ENCODE measurements around the gene GPC6.

DNA sequence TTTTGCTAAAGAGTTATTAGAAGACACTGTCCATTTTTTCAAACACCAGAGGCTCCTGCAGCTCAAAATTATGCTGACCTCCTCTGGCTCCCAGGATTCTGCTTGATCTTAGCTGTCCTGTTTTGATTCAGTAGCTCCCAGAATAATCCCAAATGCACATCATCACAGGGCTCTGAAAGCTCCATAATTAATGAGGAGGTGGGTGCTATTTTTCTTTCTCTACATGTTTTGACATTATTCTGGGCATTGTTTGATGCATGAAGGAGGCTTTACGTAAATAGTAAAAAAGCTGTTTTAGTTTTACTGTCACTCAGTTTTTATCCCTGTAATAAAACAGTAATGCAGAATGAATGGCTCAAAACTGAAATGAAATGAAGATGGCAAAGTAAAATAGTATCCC is 757.4 kb downstream of the GPC6 start:
- TF ChIP-seq, protein P1, sequence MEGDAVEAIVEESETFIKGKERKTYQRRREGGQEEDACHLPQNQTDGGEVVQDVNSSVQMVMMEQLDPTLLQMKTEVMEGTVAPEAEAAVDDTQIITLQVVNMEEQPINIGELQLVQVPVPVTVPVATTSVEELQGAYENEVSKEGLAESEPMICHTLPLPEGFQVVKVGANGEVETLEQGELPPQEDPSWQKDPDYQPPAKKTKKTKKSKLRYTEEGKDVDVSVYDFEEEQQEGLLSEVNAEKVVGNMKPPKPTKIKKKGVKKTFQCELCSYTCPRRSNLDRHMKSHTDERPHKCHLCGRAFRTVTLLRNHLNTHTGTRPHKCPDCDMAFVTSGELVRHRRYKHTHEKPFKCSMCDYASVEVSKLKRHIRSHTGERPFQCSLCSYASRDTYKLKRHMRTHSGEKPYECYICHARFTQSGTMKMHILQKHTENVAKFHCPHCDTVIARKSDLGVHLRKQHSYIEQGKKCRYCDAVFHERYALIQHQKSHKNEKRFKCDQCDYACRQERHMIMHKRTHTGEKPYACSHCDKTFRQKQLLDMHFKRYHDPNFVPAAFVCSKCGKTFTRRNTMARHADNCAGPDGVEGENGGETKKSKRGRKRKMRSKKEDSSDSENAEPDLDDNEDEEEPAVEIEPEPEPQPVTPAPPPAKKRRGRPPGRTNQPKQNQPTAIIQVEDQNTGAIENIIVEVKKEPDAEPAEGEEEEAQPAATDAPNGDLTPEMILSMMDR (IDR thresholded peaks at IDR 0.05; ENCODE audit: low read length), result no peak
- no peak for TF ChIP-seq EZH2 (IDR thresholded peaks at IDR 0.05; ENCODE audit: borderline replicate concordance, low read length)

Data from OCI-LY1 (cell line).